Measurements from ENCODE around the gene KLLN.

GRCh38 chr10:87865241-87865881 lies 2.0 kb upstream of the KLLN start:
- TF ChIP-seq EZH2 (IDR thresholded peaks at IDR 0.05) (no peak), POLR2AphosphoS5 (IDR thresholded peaks at IDR 0.05; ENCODE audit: borderline replicate concordance, low read depth, low read length) (no peak)
